ENCODE measurements around the gene KIAA1958. TPM values are rescaled to one million over a fixed set of nuclear protein-coding genes. Genes with fewer than 3 reads are reported as not detected.
"Not testable (repeated sequence)": the region's sequence is repeated elsewhere in the genome, so short reads cannot be mapped to it uniquely, and the experiment has no call there.

KIAA1958 gene
- polyA plus RNA-seq, 3 donors = 13.0 to 13.6 (median 13.1) TPM

DNA sequence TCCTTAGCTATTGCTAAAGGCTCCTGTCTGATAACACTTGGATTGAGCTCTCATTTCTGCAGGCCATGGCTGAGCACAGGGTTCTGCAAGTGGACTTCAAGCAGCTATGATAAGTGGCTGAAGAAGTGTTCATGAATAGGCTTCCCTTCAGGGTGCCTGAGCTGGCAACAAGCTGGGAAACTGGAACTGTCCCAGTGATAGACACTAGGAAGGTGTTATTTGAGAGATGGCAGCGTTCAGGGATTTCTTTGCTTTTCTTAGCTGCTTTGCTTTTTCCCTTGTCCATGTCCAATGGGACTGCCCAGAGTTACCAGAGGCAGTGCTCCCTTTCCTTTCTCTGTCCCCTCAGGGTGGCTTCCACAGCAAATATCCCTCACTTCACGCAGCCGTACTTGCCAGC is 155.5 kb downstream of the KIAA1958 start:
- no peak for DNase-seq (ENCODE audit: low read depth in 3 of 3, low spot score in 2 of 3)

GRCh38 chr9:112647596-112647995 is 161.0 kb downstream of the KIAA1958 start:
- DNase-seq (ENCODE audit: low read depth in 3 of 3, low spot score in 2 of 3) = no peak

- DNase-seq (ENCODE audit: low read depth in 3 of 3, low spot score in 2 of 3) = no peak
Measured at GRCh38 chr9:112648624-112649023, 162.0 kb downstream of the KIAA1958 start.

DNA sequence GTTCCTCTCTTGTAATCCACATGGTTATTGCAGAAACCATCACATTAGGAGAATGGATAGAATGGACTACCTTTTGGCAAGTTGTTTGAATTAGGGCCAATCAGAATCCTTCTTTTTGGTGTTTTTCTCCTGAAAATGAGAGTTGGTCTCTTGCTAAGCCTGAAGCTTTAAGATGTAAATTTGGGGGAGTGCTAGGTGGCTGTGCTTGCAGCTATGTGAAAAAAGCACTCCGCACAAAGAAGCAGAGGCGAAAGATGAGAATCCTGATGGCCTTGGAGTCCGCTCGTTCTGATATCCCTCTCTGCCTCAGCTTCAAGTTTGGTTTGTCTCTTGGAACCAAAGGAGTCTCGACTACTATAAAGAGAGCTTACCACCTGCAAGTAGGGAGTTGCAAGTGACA is 167.7 kb downstream of the KIAA1958 start:
- DNase-seq (ENCODE audit: low read depth in 3 of 3, low spot score in 2 of 3) = no peak

DNA sequence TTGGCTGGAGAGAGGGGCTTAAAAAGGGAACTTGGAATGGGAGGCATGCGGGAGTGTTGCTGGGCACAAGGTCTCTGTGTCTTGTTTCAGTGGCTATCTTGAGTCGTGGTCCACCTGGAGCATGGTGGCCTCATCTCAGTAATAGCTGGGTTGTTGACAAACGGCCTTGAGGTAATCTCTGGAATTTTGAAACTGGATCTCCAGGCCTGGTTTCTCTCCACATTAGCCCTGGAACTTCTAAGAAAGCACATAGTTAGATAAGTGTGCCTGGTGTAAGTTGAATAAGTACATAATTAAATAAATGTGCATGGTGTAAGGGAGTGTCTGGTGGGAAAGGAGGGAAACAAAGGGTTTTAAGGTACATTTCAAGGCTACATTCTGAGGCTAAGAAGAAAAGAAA is 169.0 kb downstream of the KIAA1958 start:
- DNase-seq (ENCODE audit: low read depth in 3 of 3, low spot score in 2 of 3) = no peak

- no peak for DNase-seq (ENCODE audit: low read depth in 3 of 3, low spot score in 2 of 3)
Measured at GRCh38 chr9:112659906-112660305, 173.3 kb downstream of the KIAA1958 start.

- no peak for DNase-seq (ENCODE audit: low read depth in 3 of 3, low spot score in 2 of 3)
Measured at GRCh38 chr9:112663681-112664080, 177.1 kb downstream of the KIAA1958 start.

DNA sequence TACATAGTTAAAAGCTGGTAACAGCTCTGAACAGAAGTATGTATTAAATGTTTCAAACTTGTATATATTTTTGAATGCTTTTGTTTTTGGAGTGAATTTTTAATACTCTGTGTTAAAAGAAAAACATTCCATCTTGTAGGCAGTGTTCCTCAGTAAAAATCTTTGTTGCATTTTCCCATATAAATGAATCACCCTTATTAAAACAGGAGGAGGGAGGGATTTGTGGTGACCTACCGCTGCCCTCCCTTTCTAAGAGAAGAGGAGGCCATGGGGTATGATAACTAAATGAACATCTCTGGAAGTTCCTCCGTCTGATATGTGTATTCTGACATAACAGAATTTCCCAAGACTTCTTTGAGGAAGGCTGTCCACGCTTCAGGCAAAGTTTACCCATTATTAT is 177.9 kb downstream of the KIAA1958 start:
- no peak for DNase-seq (ENCODE audit: low read depth in 3 of 3, low spot score in 2 of 3)

GRCh38 chr9:112665347-112665746 is 178.7 kb downstream of the KIAA1958 start:
- DNase-seq (ENCODE audit: low read depth in 3 of 3, low spot score in 2 of 3) = no peak

- no peak for DNase-seq (ENCODE audit: low read depth in 3 of 3, low spot score in 2 of 3)
Measured at GRCh38 chr9:112669326-112669725, 182.7 kb downstream of the KIAA1958 start.

DNA sequence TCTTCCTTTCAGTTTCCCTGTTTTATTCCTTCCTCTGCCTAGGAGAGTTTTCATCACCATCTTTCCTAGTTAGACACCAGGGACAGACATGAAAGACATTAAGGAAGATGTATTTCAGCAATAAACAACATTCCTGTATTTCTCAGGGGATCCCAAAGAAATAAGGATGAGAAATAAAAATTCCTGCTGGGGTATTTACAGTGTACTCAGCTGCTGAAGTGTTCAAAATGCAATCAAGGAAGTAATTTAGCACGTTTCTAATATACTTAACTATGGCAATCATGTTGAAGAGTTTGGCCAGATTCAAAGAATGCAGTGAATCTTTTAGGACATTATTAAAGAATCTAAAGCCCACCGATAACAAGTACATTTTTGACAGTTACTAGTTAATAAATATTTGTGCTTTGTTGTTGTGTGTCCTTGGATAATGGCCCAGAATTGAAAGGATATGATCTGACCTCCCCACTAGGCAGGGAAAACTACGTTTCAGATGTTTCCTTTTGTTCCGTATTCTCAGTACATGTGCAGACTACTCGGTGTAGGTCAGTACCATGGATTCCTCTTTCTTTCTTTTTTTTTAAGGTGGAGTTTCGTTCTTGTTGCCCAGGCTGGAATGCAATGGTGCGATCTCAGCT is 184.5 kb downstream of the KIAA1958 start:
- DNase-seq (ENCODE audit: low read depth in 3 of 3, low spot score in 2 of 3) = no peak

- not testable (repeated sequence) for DNase-seq (ENCODE audit: low read depth in 3 of 3, low spot score in 2 of 3)
Measured at GRCh38 chr9:112673221-112673620, 186.6 kb downstream of the KIAA1958 start.

GRCh38 chr9:112677040-112677439 is 190.4 kb downstream of the KIAA1958 start:
- DNase-seq (ENCODE audit: low read depth in 3 of 3, low spot score in 2 of 3) = no peak

DNA sequence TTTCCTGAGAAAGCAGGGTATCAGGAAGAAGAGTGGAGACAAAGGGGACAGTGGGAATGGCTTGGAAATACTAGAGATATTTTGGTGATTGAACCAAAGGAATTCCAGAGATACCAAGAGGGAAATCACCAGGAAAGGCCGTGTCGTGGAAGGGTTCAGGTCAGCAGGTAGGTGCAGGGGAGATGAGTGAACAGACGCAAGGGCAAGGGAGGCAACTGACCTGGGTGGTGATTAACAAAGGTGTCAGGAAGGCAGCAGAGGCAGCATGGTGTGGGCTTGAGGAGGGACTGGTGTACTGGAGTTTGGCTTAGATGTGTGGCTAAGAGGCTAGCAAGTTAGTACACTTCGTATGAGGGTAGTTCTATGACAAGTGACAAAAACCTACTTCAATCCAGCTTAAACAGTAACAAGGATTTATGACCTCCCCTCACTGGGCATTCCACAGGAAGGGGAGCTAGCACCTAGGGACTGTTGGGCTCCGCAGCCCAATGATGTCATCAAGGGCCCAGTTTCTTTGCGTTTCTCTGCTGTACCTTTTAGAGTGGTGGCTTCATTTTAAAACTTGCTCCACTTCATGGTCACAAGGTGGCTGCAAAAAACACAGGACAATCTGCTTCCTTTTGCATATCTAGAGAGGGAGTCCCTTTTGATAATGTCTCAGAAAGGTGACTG is 194.2 kb downstream of the KIAA1958 start:
- no peak for DNase-seq (ENCODE audit: low read depth in 3 of 3, low spot score in 2 of 3)

DNA sequence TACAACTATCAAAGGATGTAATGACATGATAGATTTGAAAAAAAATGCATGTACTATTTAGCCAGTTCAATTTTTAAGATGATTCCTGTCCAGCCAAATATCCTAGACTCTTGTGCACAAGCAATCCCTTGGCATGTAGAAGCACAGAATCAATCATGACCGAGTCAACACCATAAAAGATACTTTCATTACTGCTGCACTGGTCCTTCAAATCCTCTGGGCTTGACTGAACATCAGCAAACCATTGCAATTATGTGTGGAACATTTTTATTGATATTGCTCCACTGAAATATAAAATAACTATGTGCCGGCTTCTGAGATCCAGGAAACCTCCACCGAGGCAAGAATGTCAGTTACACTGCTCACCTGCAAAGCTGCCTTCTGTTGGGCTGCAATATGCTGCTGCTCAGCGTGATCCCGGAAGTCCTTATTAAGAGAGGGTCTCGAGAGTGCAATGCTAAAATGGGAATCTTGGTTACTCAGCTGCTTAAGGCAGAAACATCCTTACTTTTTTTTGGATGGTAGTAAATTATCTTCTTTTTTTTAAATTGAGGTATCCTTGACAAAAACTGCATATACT is 202.6 kb downstream of the KIAA1958 start:
- no peak for DNase-seq (ENCODE audit: low read depth in 3 of 3, low spot score in 2 of 3)

- no peak for DNase-seq (ENCODE audit: low read depth in 3 of 3, low spot score in 2 of 3)
Measured at GRCh38 chr9:112694706-112695555, 208.3 kb downstream of the KIAA1958 start.

- DNase-seq (ENCODE audit: low read depth in 3 of 3, low spot score in 2 of 3) = no peak
Measured at GRCh38 chr9:112696461-112696860, 209.8 kb downstream of the KIAA1958 start.

- DNase-seq (ENCODE audit: low read depth in 3 of 3, low spot score in 2 of 3) = no peak
Measured at GRCh38 chr9:112699230-112699629, 212.6 kb downstream of the KIAA1958 start.

- no peak for DNase-seq (ENCODE audit: low read depth in 3 of 3, low spot score in 2 of 3)
Measured at GRCh38 chr9:112700085-112700484, 213.5 kb downstream of the KIAA1958 start.

- no peak for DNase-seq (ENCODE audit: low read depth in 3 of 3, low spot score in 2 of 3)
Measured at GRCh38 chr9:112703304-112703703, 216.7 kb downstream of the KIAA1958 start.

GRCh38 chr9:112705768-112706427 is 219.3 kb downstream of the KIAA1958 start:
- DNase-seq (ENCODE audit: low read depth in 3 of 3, low spot score in 2 of 3) = peak in 1 of 3 donors; percentile 27
